A673 (cell line): ENCODE measurements around the gene CCT8.

Experiments used
- EZH2 ChIP-seq: fragments of 200-600 bp; sonication (generic); IDR thresholded peaks from 2 replicates; pipeline ENCODE4 v1.6.1; 2017; ENCODE audit warnings: borderline replicate concordance, low read depth, mild to moderate bottlenecking, mixed read lengths, antibody characterized with exemption, low read length; ENCODE audit not compliant: poor library complexity, severe bottlenecking
- TF ChIP-seq, protein P1 (sequence below): fragments of 300-800, 200-600 bp; sonication (generic); conservative IDR thresholded peaks from 2 replicates; pipeline ENCODE4 v1.5.1; 2017; ENCODE audit warnings: low read depth, mild to moderate bottlenecking, antibody characterized with exemption, low read length, moderate library complexity, mixed read lengths

DNA sequence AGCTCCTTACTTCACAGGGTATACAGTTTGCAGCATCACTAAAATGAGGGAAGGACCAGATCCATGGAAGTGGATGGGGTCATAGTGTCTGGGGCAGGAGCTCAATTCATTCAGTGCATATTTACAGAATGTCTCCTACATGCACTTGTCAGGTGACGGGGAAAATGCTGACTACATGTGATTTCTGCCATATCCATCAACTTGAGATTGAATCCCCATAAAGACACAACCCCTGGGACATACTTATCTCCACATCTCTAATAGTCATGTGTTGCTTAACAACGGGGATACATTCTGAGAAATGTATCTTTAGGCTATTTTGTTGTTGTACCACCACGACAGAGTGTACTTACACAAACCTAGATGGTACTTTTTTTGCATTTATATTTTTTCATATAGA is 66.3 kb downstream of the CCT8 start:
- TF ChIP-seq, protein P1, sequence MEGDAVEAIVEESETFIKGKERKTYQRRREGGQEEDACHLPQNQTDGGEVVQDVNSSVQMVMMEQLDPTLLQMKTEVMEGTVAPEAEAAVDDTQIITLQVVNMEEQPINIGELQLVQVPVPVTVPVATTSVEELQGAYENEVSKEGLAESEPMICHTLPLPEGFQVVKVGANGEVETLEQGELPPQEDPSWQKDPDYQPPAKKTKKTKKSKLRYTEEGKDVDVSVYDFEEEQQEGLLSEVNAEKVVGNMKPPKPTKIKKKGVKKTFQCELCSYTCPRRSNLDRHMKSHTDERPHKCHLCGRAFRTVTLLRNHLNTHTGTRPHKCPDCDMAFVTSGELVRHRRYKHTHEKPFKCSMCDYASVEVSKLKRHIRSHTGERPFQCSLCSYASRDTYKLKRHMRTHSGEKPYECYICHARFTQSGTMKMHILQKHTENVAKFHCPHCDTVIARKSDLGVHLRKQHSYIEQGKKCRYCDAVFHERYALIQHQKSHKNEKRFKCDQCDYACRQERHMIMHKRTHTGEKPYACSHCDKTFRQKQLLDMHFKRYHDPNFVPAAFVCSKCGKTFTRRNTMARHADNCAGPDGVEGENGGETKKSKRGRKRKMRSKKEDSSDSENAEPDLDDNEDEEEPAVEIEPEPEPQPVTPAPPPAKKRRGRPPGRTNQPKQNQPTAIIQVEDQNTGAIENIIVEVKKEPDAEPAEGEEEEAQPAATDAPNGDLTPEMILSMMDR: no peak
- no peak for TF ChIP-seq EZH2
